OCI-M2 (cell line): ENCODE results near the gene PRELID2.
"Not testable (repeated sequence)": the region's sequence is repeated elsewhere in the genome, so short reads cannot be mapped to it uniquely, and the experiment has no call there.

Source experiments
- DNase-seq: peaks from one replicate; lab custom pipeline; 2025; ENCODE audit not compliant: unreplicated experiment; lab: John Stamatoyannopoulos, UW

The PRELID2 gene

GRCh38 chr5:145840458-145841132, 5.5 kb upstream of the PRELID2 start:
- no peak for DNase-seq

- DNase-seq, result no peak
Measured at GRCh38 chr5:145838276-145838675, 3.1 kb upstream of the PRELID2 start.

GRCh38 chr5:145836241-145836640, 1.1 kb upstream of the PRELID2 start:
- DNase-seq, result not testable (repeated sequence)

- DNase-seq, result no peak
Measured at GRCh38 chr5:145835848-145836239, 702 bp upstream of the PRELID2 start.

GRCh38 chr5:145834554-145834916, 607 bp downstream of the PRELID2 start:
- DNase-seq, result no peak

- DNase-seq, result no peak
Measured at GRCh38 chr5:145833631-145834200, 1.4 kb downstream of the PRELID2 start.

GRCh38 chr5:145830594-145830993, 4.5 kb downstream of the PRELID2 start:
- DNase-seq, result no peak

GRCh38 chr5:145829708-145830361, 5.3 kb downstream of the PRELID2 start:
- no peak for DNase-seq

GRCh38 chr5:145826895-145827674, 8.1 kb downstream of the PRELID2 start:
- no peak for DNase-seq

GRCh38 chr5:145825751-145826180, 9.4 kb downstream of the PRELID2 start:
- DNase-seq, result no peak

- no peak for DNase-seq
Measured at GRCh38 chr5:145824040-145824439, 11.1 kb downstream of the PRELID2 start.

- DNase-seq, result no peak
Measured at GRCh38 chr5:145818604-145819003, 16.5 kb downstream of the PRELID2 start.

- DNase-seq, result no peak
Measured at GRCh38 chr5:145812877-145813276, 22.3 kb downstream of the PRELID2 start.

- no peak for DNase-seq
Measured at GRCh38 chr5:145811834-145812625, 23.1 kb downstream of the PRELID2 start.

- no peak for DNase-seq
Measured at GRCh38 chr5:145806923-145807322, 28.2 kb downstream of the PRELID2 start.

GRCh38 chr5:145805819-145806218, 29.3 kb downstream of the PRELID2 start:
- no peak for DNase-seq

- no peak for DNase-seq
Measured at GRCh38 chr5:145804701-145805100, 30.4 kb downstream of the PRELID2 start.

- DNase-seq, result no peak
Measured at GRCh38 chr5:145803112-145804004, 31.8 kb downstream of the PRELID2 start.

GRCh38 chr5:145801195-145801594, 33.9 kb downstream of the PRELID2 start:
- no peak for DNase-seq

GRCh38 chr5:145800181-145800580, 35.0 kb downstream of the PRELID2 start:
- no peak for DNase-seq
